Kidney capillary endothelial cell (primary cell): ENCODE results near the gene CELSR3.

Experiments used
- DNase-seq: peaks from one replicate; pipeline ENCODE4 v3.0.0-alpha.2; 2018; ENCODE audit warnings: low spot score

The CELSR3 gene

GRCh38 chr3:48662753-48663488 is at the start of gene CELSR3:
CELSR3 (minus strand) TSS chr3:48662886; CDS start chr3:48662634, 252 bp downstream.
- DNase-seq, result no peak

DNA sequence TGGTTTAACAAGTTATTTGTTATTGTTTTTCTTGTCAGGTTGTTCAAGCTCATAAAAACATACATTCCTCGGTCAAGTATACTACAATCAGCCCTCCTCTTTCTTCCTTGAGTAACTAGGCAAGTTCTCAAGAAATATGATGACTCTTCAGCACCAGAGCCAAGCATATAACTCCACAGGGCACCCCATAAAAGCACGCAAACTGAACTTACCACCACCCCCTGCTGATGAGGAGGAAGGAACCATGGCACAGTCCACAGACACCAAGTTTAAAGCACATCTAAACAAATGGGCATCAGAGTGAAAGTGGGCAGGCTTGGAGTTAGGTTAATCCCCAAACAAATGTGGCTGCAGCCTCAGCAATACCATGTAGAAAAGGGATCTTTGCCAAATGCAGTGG is 49.0 kb upstream of the CELSR3 start:
- no peak for DNase-seq

DNA sequence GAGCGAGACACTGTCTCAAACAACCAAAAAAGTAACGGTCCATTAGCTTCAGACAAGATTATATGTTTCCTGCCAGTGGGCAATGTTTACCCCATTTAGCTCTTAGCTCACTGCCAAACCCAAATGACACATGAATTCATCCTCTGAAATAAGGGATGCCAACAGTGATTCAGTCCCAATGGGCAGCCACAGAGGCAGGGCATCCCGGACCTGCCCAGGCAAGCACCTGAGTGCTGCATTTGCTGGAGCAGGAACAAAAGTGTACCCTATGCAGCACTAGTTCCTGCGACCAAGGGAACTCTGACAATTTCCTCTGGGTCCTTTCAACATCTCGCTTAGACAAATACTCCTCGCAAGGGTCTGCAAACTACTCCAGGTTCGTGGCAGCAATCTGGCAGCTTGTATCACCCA is 46.4 kb upstream of the CELSR3 start:
- DNase-seq, result no peak

DNA sequence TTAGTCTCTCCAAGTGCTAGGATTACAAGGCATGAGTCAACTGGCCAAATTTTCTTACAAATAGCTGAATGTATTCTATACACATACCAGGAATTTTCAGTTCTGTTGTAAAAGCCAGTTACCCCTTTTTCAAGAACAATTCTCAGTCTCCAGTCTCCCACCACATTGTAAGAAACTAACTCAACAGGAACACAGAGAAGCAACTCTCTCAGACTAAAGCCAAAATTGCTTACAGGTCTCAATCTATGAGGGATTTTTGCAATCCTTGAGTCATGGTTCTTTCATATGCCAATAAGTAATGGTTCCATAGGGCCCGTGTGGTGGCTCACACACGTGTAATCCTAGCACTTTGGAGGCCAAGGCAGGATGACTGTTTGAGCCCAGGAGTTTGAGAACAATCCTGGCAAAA is 45.8 kb upstream of the CELSR3 start:
- DNase-seq, result no peak

DNA sequence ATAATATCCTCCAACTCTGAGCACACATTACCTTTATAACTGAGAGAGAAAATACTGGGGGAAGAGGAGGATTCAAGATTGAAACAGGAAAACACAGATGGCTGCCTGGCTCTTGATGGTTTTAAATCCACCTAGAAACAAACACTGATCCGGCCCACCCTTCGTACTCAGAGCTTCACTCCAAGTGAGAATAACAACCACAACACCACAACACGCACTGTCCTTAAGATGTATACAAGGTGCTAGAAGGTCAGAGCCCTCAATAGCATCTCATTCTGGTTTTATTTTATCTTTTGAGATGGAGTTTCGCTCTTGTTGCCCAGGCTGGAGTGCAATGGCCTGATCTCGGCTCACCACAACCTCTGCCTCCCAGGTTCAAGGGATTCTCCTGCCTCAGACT is 44.5 kb upstream of the CELSR3 start:
- DNase-seq, result no peak

DNA sequence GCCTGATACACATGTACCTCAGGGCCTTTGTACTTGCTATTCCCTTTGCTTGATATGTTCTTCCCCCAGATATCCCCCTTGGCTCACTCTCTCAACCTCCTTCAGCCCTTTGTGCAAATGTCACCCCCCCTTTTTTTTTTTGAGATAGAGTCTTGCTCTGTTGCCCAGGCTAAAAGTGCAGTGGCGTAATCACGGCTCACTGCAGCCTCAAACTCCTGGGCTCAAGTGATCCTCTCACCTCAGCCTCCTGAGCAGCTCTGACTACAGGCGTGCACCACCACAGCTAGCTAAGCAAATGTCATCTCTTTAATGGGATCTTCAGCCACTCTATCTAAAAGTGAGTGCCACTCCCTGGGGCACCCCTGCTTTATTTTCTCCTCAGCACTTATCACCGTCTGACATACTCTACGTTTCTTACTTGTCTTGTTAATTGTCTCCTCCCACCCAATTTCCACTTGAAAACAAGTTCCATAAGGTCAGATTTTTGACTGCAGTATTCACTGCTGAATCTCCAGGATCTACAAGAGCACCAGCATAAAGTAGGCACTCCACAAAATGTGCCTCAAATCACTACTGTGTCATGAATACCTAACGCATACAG is 39.7 kb upstream of the CELSR3 start:
- no peak for DNase-seq

GRCh38 chr3:48700731-48701405 is 38.2 kb upstream of the CELSR3 start:
- no peak for DNase-seq

GRCh38 chr3:48698891-48699290 is 36.2 kb upstream of the CELSR3 start:
- DNase-seq, result no peak

- no peak for DNase-seq
Observed at GRCh38 chr3:48697952-48698351, 35.3 kb upstream of the CELSR3 start.

GRCh38 chr3:48696601-48697000 is 33.9 kb upstream of the CELSR3 start:
- DNase-seq, result no peak

DNA sequence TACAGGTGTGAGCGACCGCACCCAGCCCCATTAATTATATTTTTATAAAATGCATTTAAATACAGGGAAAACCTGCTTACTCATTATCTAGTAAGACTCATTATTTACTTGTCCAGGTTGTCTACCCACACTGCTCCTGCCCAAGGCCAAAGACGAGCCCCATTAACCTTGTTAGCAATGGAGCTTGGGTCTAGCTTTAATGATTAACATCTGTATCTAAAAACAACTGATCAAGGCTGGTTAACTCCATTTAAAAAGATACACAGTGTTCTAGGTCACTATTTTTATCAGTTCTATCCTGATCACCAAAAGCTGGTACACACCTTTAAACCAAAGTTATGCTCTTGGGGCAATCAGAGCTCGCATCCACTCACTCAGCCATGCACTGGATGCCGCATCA is 33.5 kb upstream of the CELSR3 start:
- no peak for DNase-seq

DNA sequence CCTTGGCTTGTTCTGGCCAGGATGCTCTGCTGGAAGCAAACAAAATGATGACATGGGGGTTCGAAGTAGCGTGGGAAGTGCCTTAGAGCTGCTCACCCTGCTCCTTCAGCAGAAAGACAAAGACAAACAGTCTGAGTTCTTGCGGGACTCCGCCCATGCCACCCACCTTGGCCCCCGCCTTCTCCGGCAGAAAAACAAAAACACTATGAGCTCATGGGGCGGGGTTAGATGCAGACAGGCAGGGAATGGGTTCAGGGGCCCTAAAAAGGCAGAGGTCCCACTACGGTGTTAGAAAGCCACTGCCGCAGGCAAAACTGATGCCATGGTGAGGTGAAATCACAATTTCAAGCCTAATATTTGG is 32.7 kb upstream of the CELSR3 start:
- DNase-seq, result no peak

- no peak for DNase-seq
Observed at GRCh38 chr3:48694610-48695392, 32.1 kb upstream of the CELSR3 start.

- DNase-seq, result no peak
Observed at GRCh38 chr3:48693826-48694225, 31.1 kb upstream of the CELSR3 start.

DNA sequence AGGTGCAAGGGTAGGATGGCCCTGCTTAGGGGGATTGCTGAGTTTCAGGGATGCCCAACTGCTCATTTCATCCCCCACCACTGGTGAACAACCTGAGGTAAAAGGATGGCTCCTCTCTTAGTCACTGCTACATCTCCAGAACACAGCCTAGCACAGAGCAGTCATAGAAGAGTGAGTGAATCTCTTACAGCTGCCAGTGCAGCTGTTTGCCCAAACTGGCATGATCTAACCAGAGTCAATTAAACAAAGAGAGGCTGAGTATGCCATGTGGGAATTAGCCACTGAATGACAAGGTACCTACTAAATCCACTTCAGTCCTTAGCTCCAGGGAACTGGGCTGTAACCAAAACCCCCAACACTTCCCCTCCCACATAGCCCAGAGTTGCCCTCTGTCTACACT is 29.9 kb upstream of the CELSR3 start:
- no peak for DNase-seq

DNA sequence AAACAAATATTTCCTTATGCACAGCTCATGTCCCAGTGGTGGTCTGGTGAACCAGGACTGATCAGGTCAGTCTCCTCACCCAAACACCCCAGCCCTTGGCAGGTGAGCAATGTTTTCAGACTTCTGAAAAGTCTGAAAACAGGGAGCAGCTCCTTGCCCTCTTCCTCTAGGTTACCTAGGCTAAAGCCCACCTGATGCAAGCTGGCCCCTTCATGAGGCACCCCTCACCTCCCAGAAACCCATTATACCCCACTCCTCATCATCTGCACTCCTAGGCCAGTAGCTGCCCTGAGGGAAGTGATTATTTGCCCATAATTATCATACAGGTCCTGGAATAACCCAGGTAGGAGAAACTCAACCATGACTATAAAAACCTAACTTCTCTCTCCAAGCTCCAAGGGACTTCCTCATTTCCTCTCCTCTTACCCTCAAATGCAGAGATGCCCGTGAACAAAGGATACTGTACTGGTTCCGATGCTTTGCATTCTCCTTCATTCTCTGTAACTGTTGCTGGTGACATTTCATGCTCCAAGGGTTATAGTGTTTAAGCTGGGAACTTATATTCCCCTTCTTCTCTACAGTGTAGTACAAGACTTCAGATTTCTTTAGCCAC is 28.3 kb upstream of the CELSR3 start:
- no peak for DNase-seq

DNA sequence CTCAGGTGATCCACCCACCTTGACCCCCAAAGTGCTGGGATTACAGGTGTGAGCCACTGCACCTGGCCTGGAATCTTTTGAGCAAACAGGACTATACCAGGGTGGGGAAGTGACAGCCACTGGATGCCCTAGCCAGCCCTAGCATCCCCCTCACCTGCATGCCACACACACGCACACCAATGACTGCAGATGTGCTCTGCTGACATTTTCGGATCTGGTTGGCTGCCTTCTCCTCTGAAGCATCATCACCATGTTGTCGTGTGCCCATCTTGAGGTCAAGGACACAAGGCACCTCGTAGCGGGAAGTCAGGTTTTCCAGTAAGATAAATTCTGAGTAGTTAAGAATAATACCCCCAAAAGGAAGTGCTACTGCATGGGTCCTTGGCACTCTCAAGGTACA is 26.7 kb upstream of the CELSR3 start:
- DNase-seq, result no peak

DNA sequence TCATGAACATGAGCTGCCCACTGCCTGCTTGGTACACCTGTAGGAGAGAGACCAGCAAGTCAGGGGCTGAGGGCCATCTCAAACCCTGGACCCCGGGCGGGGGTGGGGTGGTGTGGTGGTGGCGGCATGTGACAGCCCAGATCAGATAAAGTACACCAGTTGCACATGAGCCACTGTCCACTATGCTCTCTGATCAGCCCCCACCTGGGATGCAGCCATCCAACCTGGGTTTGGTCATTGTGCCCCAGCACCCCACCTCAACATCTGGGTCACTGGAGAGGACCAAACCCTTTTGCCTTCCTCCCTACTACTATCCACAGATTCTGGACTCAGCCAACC is 26.0 kb upstream of the CELSR3 start:
- no peak for DNase-seq

DNA sequence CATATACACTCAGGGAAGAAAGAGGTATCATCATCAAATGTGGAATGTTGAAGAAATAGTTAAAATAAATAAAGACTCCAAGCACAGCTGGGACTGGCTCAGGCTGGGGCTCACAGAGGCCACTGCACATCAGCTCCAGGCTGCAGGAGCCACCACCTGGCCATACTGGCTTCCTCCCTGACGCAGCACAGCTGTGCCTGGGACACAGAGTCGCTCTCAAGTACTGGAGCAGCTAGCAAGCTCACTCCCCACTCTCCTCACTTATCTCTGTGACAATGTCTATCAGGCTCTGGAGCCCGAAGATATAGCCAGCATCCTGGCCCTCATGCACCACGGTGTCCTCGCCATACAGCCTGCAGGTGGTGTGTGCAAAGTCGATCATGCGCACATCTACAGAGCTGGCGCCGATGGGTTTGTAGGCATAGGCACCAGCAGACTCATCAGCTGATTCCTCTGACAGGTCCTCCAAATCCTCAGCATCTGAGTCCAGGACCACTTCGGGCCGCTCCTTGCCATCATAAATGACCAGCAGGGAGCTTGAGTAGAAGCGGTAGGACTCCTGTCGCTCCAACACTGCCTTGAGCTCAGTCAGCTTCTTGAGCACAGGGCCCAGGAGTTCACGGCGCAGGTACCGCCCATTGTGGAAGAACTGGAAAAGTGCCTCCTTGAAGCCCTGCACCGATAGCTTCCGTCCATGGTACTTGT is 25.5 kb upstream of the CELSR3 start:
- DNase-seq, result no peak

GRCh38 chr3:48687220-48687678 is 24.6 kb upstream of the CELSR3 start:
- no peak for DNase-seq

GRCh38 chr3:48686538-48687219 is 24.0 kb upstream of the CELSR3 start:
- no peak for DNase-seq
